IPS-18a (cell line): ENCODE data around the gene PAGR1.

Experiments
- H3K27ac ChIP-seq: one replicate; pipeline ENCODE4 v1.5.1; 2013; ENCODE audit warnings: low read length
- H3K27me3 ChIP-seq: one replicate; pipeline ENCODE4 v1.6.1; 2013; ENCODE audit warnings: mild to moderate bottlenecking, low read length; ENCODE audit not compliant: control insufficient read depth, insufficient read depth
- H3K36me3 ChIP-seq: one replicate; pipeline ENCODE4 v1.6.1; 2013; ENCODE audit warnings: low read depth, low read length; ENCODE audit not compliant: control insufficient read depth
- H3K4me1 ChIP-seq: one replicate; pipeline ENCODE4 v1.6.1; 2013; ENCODE audit warnings: low read depth, low read length; ENCODE audit not compliant: control insufficient read depth
- H3K4me3 ChIP-seq: one replicate; pipeline ENCODE4 v1.5.1; 2013; ENCODE audit warnings: low read length
- H3K9ac ChIP-seq: one replicate; pipeline ENCODE4 v1.6.1; 2013; ENCODE audit warnings: mild to moderate bottlenecking, low read length, moderate library complexity
- H3K9me3 ChIP-seq: one replicate; pipeline ENCODE4 v1.6.1; 2013; ENCODE audit warnings: low read depth, low read length; ENCODE audit not compliant: control insufficient read depth

PAGR1 gene

DNA sequence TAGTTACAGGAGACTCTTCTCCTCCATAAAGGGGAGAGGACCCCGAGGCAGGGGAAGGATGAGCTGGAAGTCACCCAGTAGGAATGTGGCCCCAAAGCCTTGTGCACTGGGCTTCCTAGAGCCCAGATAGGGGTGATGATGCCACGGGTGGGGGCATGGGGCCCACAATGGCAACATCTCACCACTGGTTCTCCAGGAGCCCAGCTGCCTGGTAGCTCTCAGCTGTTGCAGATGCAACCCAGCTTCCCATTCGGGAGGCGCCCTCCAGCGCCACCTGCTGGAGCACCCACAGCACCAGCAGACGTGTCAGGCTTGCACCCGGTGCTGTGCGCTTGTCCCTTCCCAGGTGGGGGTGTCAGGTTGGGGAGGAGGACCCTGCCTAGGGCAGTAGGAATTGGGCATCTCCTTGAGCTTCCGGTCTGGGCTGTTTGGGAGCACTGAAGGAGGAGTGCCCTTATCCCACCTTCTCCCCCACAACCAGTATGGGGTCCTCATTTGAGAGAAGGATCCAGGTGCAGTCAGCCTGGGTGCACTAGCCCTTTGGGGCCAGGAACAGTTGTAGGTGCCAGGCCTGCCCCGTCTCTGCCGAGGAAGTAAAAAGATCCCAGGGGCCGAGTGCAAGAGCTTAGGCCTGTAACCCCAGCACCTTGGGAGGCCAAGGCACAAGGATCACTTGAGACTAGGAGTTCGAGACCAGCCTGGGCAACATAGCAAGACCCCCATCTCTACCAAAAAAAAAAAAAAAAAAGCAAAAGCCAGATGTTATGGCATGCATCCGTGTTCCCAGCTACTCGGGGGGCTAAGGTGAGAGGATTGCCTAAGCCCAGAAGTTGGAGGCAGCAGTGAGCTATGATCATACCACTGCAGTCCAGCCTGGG, 32.7 kb downstream of the PAGR1 start:
- Histone ChIP-seq H3K9me3 (no peaks in the 10 kb centered on the region), H3K27me3 (no peaks in the 10 kb centered on the region), H3K27ac (no peak overlapping the region), H3K36me3 (no peaks in the 10 kb centered on the region), H3K9ac (no peak overlapping the region), H3K4me3 (no peak overlapping the region), H3K4me1 (no peaks in the 10 kb centered on the region)

GRCh38 chr16:29849505-29849904, 33.6 kb downstream of the PAGR1 start:
- H3K4me1 ChIP-seq, result no peaks in the 10 kb centered on the region
- no peaks in the 10 kb centered on the region for H3K36me3 ChIP-seq
- H3K9ac ChIP-seq, result no peak overlapping the region
- H3K27me3 ChIP-seq, result no peaks in the 10 kb centered on the region
- no peak overlapping the region for H3K4me3 ChIP-seq
- H3K9me3 ChIP-seq, result no peaks in the 10 kb centered on the region
- H3K27ac ChIP-seq, result no peak overlapping the region

DNA sequence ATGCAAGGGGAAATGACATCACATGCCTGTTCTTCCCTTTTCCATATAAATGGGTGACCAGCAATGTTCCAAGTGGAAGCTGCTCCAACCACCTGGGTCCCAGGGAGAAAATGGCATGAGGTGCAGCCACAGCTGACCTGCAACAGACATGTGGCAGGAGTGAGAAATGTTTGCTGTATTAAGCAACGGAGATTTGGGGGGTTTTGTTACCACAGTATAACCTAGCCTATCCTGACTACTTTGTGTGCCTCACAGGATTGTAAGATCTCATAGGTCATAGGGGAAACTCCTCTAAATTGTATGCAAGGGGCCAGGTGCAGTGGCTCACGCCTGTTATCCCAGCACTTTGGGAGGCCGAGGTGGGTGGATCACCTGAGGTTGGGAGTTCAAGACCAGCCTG, 35.0 kb downstream of the PAGR1 start:
- Histone ChIP-seq H3K36me3 (no peaks in the 10 kb centered on the region), H3K9me3 (no peaks in the 10 kb centered on the region), H3K4me3 (no peak overlapping the region), H3K9ac (no peak overlapping the region), H3K4me1 (no peaks in the 10 kb centered on the region), H3K27ac (no peak overlapping the region), H3K27me3 (no peaks in the 10 kb centered on the region)

DNA sequence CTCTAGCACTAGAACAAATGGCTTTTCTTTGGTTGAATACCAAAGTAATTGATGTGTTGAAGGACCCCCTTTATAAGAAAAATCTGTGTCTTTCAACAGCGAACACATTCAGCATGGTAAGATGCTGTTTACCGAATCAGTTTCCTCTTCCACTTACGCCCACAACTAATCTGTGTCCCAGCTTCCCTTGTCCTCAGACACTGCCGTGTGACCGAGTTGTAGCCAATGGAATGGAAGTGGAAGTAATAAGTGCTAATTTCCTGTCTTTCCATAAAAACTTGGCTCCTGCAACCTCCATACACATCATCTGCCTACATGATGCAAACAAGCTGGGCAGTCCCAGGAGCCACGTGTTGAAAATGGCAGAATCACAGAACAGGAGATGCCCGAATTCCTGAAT, 36.7 kb downstream of the PAGR1 start:
- Histone ChIP-seq H3K27me3 (no peaks in the 10 kb centered on the region), H3K36me3 (no peaks in the 10 kb centered on the region), H3K4me1 (no peaks in the 10 kb centered on the region), H3K4me3 (no peak overlapping the region), H3K9me3 (no peaks in the 10 kb centered on the region), H3K9ac (no peak overlapping the region), H3K27ac (no peak overlapping the region)

DNA sequence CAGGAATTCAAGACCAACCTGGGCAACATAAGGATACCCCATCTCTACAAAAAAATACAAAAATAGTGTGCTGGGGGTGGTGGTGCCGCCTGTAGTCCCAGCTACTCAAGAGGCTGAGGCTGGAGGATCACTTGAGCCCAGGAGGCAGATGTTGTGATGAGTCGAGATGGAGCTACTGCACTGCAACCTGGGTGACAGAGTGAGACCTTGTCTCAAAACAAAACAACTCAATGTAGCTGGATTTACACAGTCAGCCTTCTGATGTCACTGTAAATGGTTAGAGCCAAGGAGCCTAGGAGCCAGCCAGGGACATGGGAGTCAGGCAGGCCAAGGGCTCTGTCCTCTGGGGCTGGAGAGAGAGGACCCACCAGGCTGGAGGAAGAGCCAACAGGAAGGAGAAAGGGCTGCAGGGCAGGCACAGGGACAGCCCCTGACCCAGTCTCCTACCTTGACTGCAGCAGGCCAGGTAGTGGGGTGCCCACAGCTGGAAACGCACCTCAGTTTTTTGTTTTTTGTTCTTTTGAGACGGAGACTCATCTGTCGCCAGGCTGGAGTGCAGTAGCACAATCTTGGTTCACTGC, 38.7 kb downstream of the PAGR1 start:
- Histone ChIP-seq H3K9ac (no peak overlapping the region), H3K27me3 (no peaks in the 10 kb centered on the region), H3K36me3 (peaks cover 10% of the 10 kb centered on the region), H3K4me3 (no peak overlapping the region), H3K27ac (no peak overlapping the region), H3K4me1 (no peaks in the 10 kb centered on the region), H3K9me3 (no peaks in the 10 kb centered on the region)

DNA sequence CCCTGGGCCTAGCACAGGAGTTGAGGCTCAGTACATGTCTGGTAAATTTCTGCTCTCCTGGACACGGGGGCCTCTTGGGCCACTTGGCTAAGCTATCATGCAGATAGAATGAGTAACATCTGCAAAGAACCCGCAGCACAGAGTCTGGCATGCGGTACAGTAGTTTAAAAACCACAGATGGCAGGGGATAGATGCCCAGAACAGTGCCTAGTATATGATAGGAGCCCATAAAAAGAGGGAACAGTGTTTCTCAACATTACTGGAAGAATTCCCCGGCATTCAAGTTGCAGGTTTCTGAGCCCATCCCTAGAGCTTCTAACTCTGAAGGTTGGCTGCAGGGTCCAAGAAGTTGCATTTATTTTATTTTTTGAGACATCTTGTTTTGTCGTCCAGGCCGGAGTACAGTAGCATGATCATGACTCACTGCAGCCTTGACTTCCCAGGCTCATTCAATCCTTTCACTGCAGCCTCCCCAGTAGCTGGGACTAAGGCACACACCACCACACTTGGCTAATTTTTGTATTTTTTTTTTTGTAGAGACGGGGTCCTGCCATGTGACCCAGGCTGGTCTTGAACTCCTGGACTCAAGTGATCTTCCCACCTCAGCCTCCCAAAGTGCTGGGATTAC, 41.3 kb downstream of the PAGR1 start:
- no peak overlapping the region for H3K9ac ChIP-seq

GRCh38 chr16:29858149-29858849, 42.3 kb downstream of the PAGR1 start:
- Histone ChIP-seq H3K27me3 (no peaks in the 10 kb centered on the region), H3K9ac (no peak overlapping the region), H3K4me3 (no peak overlapping the region), H3K9me3 (no peaks in the 10 kb centered on the region), H3K27ac (no peak overlapping the region), H3K4me1 (no peaks in the 10 kb centered on the region), H3K36me3 (peaks cover 18% of the 10 kb centered on the region)

More for the DNA sequence above, 41.3 kb downstream of the PAGR1 start:
- H3K27me3 ChIP-seq, result no peaks in the 10 kb centered on the region
- H3K4me1 ChIP-seq, result no peaks in the 10 kb centered on the region
- no peaks in the 10 kb centered on the region for H3K9me3 ChIP-seq
- no peak overlapping the region for H3K27ac ChIP-seq
- H3K36me3 ChIP-seq, result peaks cover 18% of the 10 kb centered on the region
- no peak overlapping the region for H3K4me3 ChIP-seq

DNA sequence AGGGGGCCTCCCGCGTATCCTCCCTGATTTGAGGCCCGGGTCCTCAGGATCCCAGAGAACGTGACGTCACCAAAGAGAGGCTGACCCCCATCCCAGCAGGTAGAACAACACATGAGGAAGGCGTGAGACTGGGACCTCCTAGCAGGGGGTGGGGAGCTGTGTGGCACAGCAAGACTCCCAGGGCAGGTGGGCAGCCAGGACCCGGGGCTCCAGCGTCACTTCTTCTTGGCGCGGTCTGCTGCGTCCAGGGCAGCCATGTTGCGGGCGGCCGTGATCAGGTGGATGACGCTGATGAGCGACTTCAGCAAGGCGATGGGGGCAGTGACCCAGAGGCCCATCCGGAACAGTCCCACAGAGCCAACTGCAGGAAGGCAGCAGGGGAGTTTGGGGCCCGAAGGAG, 43.0 kb downstream of the PAGR1 start:
- H3K9me3 ChIP-seq, result no peaks in the 10 kb centered on the region
- no peak overlapping the region for H3K9ac ChIP-seq
- H3K4me1 ChIP-seq, result no peaks in the 10 kb centered on the region
- no peaks in the 10 kb centered on the region for H3K27me3 ChIP-seq
- no peak overlapping the region for H3K4me3 ChIP-seq
- H3K27ac ChIP-seq, result no peak overlapping the region
- H3K36me3 ChIP-seq, result peaks cover 18% of the 10 kb centered on the region

- Histone ChIP-seq H3K36me3 (peaks cover 18% of the 10 kb centered on the region), H3K27ac (no peak overlapping the region), H3K9me3 (no peaks in the 10 kb centered on the region), H3K4me3 (no peak overlapping the region), H3K27me3 (no peaks in the 10 kb centered on the region), H3K9ac (no peak overlapping the region), H3K4me1 (no peaks in the 10 kb centered on the region)
These were observed 44.3 kb downstream of the PAGR1 start for GRCh38 chr16:29860218-29860617.

DNA sequence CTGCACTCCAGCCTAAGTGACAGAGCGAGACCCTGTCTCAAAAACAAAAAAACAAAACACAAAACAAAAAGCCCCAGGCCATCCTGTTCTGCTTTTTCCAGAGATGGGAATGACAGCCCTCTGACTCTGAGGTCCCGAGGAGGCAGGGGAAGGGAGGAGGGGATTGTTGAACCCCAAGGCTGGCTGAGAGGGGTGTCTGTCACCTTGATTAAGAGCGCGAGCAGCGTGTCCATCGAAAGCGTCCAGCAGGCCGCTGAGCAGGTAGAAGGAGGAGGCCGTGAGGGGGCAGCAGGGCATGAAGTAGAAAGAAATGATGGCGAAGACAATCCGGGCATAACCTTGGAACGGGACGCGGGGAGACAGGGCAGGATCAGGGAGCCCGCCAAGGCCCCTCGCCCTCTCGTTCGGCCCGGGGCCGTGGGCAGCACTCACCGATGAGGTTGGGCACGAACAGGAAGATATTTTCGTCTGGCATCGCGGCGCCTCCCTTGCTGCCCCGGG, 46.5 kb downstream of the PAGR1 start:
- Histone ChIP-seq H3K9me3 (no peaks in the 10 kb centered on the region), H3K36me3 (peaks cover 18% of the 10 kb centered on the region), H3K4me1 (no peaks in the 10 kb centered on the region), H3K9ac (peak overlapping the region; percentile 84), H3K4me3 (peak overlapping the region; percentile 91), H3K27me3 (no peaks in the 10 kb centered on the region), H3K27ac (no peak overlapping the region)
